BE2C (cell line): ENCODE measurements around the gene SELENOK.

ENCODE experiments used
- DNase-seq: peaks from one replicate; pipeline ENCODE4 v3.0.0-alpha.2; 2020
- H3K27me3 ChIP-seq: fragments of 250-450 bp; sonication (Bioruptor Pico); 2 replicates; pipeline ENCODE4 v1.5.1; 2020; ENCODE audit warnings: mild to moderate bottlenecking
- H3K36me3 ChIP-seq: fragments of 250-450 bp; sonication (Bioruptor Pico); 2 replicates; pipeline ENCODE4 v1.5.1; 2020; ENCODE audit warnings: mild to moderate bottlenecking
- H3K4me1 ChIP-seq: fragments of 250-450 bp; sonication (Bioruptor Pico); 2 replicates; pipeline ENCODE4 v1.5.1; 2020
- H3K4me3 ChIP-seq: 2 replicates; pipeline ENCODE4 v1.5.1; 2011; ENCODE audit warnings: low read depth, low read length
- H3K9me3 ChIP-seq: fragments of 250-450 bp; sonication (Bioruptor Pico); 2 replicates; pipeline ENCODE4 v1.5.1; 2020
- TF ChIP-seq, protein P1 (sequence below): IDR thresholded peaks from 2 replicates; pipeline ENCODE4 v1.5.1; 2012; ENCODE audit warnings: mild to moderate bottlenecking, low read depth, low read length

The SELENOK gene

DNA sequence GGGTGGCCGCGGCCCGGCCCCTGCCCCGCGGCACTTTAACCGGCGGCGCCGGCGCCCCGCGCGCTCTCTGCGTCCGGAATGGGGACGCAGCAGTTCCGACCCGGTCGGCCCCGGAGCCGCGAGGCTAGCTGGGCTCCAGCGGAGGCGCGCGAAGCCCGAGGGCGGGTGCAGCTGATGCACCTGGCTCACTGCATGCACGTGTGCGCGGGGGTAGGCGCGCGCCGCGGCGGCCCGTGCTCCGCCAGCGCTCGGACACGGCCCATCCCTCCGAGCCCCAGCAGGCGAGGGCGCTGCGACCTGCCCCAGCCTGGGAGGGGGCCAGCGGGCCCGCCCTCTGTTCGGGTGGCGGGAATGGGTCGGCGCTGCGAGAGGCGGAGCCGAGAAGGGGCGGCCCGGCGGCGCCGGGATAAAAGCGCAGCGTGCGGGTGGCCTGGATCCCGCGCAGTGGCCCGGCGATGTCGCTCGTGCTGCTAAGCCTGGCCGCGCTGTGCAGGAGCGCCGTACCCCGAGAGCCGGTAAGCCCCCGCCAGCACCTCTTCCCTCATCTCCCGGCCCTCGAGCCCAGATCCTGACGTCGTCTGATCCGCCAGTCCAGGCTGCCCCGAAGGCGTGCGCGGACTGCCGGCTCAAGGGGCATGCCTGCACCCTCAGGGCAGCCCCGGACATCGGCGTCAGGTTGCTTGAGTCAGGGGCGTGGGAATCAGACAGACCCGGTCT is 45.4 kb downstream of the SELENOK start, which contains the start of the genes CHDH and IL17RB:
TSS of gene CHDH (minus strand) at position 286 of the 717 bp plus-strand sequence. CDS start 22,411 bp downstream, outside the sequence.
TSS of gene IL17RB (plus strand) at position 435 of the 717 bp plus-strand sequence. CDS start at position 456, 21 bp downstream.
- Histone ChIP-seq H3K36me3 (no peaks in the 10 kb centered on the region), H3K4me1 (no peaks in the 10 kb centered on the region), H3K4me3 (peak within 1 kb of the TSS; percentile 8; the same call in 1 of the 2 replicates), H3K9me3 (no peaks in the 10 kb centered on the region), H3K27me3 (peaks cover 21% of the 10 kb centered on the region)
- TF ChIP-seq, protein P1, sequence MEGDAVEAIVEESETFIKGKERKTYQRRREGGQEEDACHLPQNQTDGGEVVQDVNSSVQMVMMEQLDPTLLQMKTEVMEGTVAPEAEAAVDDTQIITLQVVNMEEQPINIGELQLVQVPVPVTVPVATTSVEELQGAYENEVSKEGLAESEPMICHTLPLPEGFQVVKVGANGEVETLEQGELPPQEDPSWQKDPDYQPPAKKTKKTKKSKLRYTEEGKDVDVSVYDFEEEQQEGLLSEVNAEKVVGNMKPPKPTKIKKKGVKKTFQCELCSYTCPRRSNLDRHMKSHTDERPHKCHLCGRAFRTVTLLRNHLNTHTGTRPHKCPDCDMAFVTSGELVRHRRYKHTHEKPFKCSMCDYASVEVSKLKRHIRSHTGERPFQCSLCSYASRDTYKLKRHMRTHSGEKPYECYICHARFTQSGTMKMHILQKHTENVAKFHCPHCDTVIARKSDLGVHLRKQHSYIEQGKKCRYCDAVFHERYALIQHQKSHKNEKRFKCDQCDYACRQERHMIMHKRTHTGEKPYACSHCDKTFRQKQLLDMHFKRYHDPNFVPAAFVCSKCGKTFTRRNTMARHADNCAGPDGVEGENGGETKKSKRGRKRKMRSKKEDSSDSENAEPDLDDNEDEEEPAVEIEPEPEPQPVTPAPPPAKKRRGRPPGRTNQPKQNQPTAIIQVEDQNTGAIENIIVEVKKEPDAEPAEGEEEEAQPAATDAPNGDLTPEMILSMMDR: no peak
- peak; percentile 19 for DNase-seq

DNA sequence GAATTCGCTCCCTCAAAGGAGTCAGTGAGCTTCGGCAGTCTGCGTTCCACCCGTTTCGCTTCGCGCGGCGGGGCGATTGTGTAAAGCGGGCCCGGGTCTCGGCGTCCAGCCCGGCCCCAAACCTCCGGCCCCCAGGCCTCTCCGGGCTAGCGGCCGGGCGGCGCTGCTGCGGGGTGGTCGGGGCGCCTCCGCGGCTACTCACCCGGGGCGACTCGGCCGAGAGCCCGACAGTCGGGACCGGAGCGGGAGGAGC is 45.9 kb downstream of the SELENOK start:
- no peak overlapping the region for H3K4me3 ChIP-seq
- H3K36me3 ChIP-seq: no peaks in the 10 kb centered on the region
- TF ChIP-seq, protein P1: no peak
- H3K27me3 ChIP-seq: peaks cover 21% of the 10 kb centered on the region
- no peak for DNase-seq
- no peaks in the 10 kb centered on the region for H3K9me3 ChIP-seq
- H3K4me1 ChIP-seq: no peaks in the 10 kb centered on the region

DNA sequence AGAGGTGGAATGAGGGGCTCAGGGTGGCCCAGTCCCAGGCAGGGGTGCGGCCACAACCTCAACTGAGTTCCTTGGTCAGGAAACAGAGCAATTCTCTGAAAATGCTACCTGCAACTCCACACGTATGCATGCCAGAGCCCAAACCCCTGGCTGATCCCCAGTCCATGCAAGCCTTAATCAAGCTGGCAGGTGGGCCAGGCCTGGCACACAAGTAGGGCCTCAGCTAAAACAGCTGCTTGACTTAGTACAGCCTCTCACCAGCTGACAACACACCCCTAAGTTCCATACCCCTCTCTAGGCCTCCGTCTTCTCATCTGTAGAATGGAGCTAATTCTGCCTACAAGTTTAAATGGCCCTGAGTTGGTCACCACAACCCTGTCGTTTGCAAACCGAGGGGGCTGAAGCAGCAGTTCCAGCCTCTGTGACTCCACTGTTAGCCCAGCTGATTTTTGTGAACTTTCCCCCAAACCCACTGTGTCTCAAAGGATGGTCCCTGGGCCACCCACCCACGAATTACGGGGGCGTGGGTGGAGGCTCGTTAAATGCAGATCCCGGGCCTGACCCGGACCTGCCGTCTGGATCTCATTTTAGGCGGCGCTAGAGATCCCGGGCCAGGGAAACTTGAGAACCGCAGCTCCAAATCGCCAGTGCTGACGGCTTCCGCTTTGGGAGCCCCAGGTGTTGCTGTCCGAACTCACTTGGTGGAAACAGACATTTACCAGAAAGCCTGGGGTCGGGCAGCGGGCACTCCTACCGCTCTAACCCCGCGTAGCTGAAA is 46.4 kb downstream of the SELENOK start:
- TF ChIP-seq, protein P1: no peak
- H3K9me3 ChIP-seq: no peaks in the 10 kb centered on the region
- no peak overlapping the region for H3K4me3 ChIP-seq
- no peaks in the 10 kb centered on the region for H3K36me3 ChIP-seq
- no peak for DNase-seq
- peaks cover 21% of the 10 kb centered on the region for H3K27me3 ChIP-seq
- H3K4me1 ChIP-seq: no peaks in the 10 kb centered on the region

DNA sequence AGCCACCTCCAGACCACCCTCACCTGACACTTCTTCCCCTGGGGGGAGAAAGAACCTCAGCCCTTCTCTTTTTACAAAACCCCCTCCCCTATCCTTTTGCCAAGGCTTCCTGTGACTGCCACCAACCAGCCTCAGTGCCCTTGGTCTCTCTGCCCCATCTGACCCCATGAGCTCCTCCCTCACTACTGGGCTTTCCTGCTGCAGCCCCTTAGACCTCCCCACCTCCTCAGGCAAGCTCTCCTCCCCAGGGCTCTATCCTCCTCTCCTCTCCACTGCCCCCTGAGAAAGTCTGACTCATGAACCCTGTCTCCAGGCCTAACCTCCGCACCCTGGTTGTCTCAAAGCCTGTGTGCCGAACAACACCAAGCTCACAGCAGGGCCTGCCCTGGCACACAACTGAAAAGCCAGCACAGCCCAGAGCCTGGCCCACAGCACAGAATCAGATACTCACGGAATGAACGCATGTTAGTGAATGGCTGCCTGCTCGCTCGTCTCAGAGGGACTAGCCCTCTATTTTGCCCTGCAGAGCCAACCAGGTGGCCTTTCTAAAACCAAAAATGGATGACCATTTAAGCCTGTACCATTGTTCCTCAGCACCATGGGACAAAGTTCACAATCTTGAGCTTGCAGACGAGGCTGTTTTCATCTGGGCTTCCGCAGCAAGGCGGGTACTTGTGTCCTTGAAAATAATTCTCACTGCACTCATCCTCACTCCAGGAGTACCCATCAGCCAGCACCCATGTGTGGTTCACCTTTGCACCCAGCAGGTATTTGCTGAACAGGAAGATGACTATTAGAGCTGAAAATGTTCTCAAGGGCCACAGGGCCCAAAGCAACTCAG is 47.2 kb downstream of the SELENOK start:
- TF ChIP-seq, protein P1: no peak
- Histone ChIP-seq H3K27me3 (peaks cover 21% of the 10 kb centered on the region), H3K4me1 (no peaks in the 10 kb centered on the region), H3K36me3 (no peaks in the 10 kb centered on the region), H3K4me3 (no peak overlapping the region), H3K9me3 (no peaks in the 10 kb centered on the region)
- no peak for DNase-seq

DNA sequence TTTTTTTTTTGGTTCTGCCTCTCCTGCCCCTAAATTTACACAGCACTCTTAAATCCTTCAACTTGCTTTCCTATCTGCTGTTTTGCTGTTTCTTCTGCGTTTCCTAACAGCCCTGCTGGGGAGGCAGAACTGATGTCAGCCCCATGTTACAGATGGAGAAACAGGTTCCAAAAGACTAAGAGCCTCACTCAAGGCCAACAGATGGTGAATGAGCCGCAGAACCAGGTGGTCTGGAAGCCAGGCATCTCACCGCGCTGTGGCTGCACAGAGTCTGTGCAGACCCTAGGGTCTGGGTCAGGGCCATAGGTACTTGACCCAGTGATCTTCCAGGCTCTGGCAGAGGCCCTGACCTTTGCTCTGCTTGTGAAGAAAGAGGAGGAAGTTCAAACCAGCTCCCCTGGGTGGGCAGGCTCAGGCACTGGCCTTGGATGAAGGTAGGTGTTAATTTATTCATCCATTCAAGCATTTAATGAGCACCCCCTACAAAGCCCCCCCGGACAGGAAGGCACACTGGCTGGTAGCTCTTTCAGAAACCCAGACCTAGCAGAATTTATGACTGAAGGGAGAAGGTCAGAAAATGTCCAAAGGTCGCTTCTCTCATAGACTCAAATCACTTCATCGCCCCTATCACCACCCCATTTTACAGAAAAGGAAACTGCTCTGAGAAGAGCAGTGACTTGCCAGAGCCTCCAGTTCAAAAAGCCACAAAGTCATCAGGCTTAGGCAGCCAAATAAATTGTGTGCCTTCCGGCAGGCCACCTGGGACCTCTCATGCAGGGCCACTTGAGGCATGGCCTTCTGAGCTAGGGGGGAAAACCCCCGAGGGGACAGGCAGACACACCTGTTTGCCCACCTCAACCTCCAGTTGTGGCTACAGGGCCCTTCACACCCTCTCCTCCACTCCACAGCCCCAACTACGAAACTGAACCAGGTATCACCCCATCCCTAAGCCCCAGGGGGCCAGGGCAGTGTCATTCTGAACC is 48.2 kb downstream of the SELENOK start:
- Histone ChIP-seq H3K4me1 (no peaks in the 10 kb centered on the region), H3K36me3 (no peaks in the 10 kb centered on the region), H3K4me3 (no peak overlapping the region), H3K9me3 (no peaks in the 10 kb centered on the region), H3K27me3 (peaks cover 21% of the 10 kb centered on the region)
- TF ChIP-seq, protein P1: no peak
- DNase-seq: no peak
